NB4 (cell line): ENCODE results near the gene COL26A1.
"Not testable (repeated sequence)": the region's sequence is repeated elsewhere in the genome, so short reads cannot be mapped to it uniquely, and the experiment has no call there.

Source experiments
- DNase-seq: peaks from one replicate; pipeline ENCODE4 v3.0.0; 2010; ENCODE audit warnings: low read depth
- H3K4me3 ChIP-seq: one replicate; pipeline ENCODE4 v1.5.1; 2011; ENCODE audit warnings: mild to moderate bottlenecking, low read depth, low read length, moderate library complexity
- CTCF ChIP-seq: IDR thresholded peaks from one replicate; pipeline ENCODE4 v1.5.1; 2012; ENCODE audit warnings: low read depth, low read length
- MAX ChIP-seq: IDR thresholded peaks from 2 replicates; pipeline ENCODE4 v1.6.1; 2011; ENCODE audit warnings: low read depth, low read length
- MYC ChIP-seq: IDR thresholded peaks from 2 replicates; pipeline ENCODE4 v1.6.1; 2011; ENCODE audit warnings: low read depth, low read length
- POLR2A ChIP-seq: IDR thresholded peaks from 2 replicates; pipeline ENCODE4 v1.6.1; 2011; ENCODE audit warnings: mild to moderate bottlenecking; ENCODE audit not compliant: insufficient read length; ENCODE audit errors: extremely low read depth

COL26A1 gene

GRCh38 chr7:101557421-101557820 is 194.7 kb downstream of the COL26A1 start:
- TF ChIP-seq MYC (no peak), MAX (no peak), POLR2A (no peak), CTCF (no peak)
- DNase-seq, result no peak
- no peak overlapping the region for H3K4me3 ChIP-seq

GRCh38 chr7:101557978-101558741 is 195.5 kb downstream of the COL26A1 start:
- no peak for DNase-seq
- TF ChIP-seq MYC (no peak), CTCF (no peak), MAX (no peak), POLR2A (no peak)
- no peak overlapping the region for H3K4me3 ChIP-seq

- DNase-seq, result peak; percentile 49
- TF ChIP-seq CTCF (peak; percentile 46), MYC (no peak)
- H3K4me3 ChIP-seq, result no peak overlapping the region
Observed at GRCh38 chr7:101558742-101559325, 196.2 kb downstream of the COL26A1 start.

GRCh38 chr7:101559586-101559985 is 196.9 kb downstream of the COL26A1 start:
- no peak overlapping the region for H3K4me3 ChIP-seq
- DNase-seq, result no peak
- TF ChIP-seq POLR2A (no peak), MYC (no peak), CTCF (no peak), MAX (no peak)

- H3K4me3 ChIP-seq, DNase-seq: not testable (repeated sequence)
Observed at GRCh38 chr7:101560021-101560420, 197.3 kb downstream of the COL26A1 start.

GRCh38 chr7:101560856-101561255 is 198.2 kb downstream of the COL26A1 start:
- no peak overlapping the region for H3K4me3 ChIP-seq
- TF ChIP-seq POLR2A, result no peak
- no peak for TF ChIP-seq MAX
- TF ChIP-seq MYC, result no peak
- no peak for TF ChIP-seq CTCF
- DNase-seq, result no peak

- not testable (repeated sequence) for H3K4me3 ChIP-seq, DNase-seq
Observed at GRCh38 chr7:101561293-101561692, 198.6 kb downstream of the COL26A1 start.
